AG04449 (cell line): ENCODE measurements around the gene B4GALT6.

Source experiments
- CTCF ChIA-PET: fragments of 350-600 bp; formaldehyde crosslinking; extraction: SDS; loops from one replicate; lab custom pipeline; 2021; ENCODE audit warnings: antibody characterized with exemption; lab: Yijun Ruan, JAX
- POLR2A ChIA-PET: fragments of 400-600, 350-600 bp; formaldehyde crosslinking; extraction: SDS; loops from one replicate; lab custom pipeline; 2020; ENCODE audit warnings: antibody characterized with exemption, inconsistent platforms; lab: Yijun Ruan, JAX
- DNase-seq: peaks from one replicate; pipeline ENCODE4 v3.0.0-alpha.2; 2010; ENCODE audit warnings: low read depth, low spot score
- H3K4me3 ChIP-seq: 2 replicates; pipeline ENCODE4 v1.5.1; 2011; ENCODE audit warnings: low read depth, mild to moderate bottlenecking, control low read depth, low read length
- TF ChIP-seq, protein P1 (sequence below): IDR thresholded peaks from one replicate; pipeline ENCODE4 v1.5.1; 2011; ENCODE audit warnings: mild to moderate bottlenecking, moderate library complexity, low read length, control low read depth, inconsistent platforms; ENCODE audit not compliant: insufficient read depth; ENCODE audit errors: missing control alignments

The B4GALT6 gene

DNA sequence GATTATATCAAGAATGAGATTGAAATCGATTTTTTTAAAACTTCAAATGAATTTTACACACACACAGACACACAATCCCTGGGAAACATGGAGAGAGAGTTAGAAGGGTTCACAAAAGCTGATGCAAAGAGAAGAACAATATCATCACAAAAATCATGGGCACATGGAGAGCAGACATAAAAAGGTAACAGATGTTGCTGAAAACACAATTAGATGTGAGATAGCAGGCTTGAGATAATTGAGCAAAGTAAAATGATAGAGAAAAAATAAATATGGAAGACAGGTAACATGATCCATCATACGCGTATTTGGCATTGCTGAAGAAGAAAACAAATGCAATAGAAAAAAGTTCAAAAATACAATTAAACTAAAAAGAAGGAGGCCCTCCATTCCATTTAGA, 11.6 kb upstream of the B4GALT6 start:
- DNase-seq: no peak
- no peak overlapping the region for H3K4me3 ChIP-seq
- CTCF ChIA-PET: no interaction called here
- TF ChIP-seq, protein P1, sequence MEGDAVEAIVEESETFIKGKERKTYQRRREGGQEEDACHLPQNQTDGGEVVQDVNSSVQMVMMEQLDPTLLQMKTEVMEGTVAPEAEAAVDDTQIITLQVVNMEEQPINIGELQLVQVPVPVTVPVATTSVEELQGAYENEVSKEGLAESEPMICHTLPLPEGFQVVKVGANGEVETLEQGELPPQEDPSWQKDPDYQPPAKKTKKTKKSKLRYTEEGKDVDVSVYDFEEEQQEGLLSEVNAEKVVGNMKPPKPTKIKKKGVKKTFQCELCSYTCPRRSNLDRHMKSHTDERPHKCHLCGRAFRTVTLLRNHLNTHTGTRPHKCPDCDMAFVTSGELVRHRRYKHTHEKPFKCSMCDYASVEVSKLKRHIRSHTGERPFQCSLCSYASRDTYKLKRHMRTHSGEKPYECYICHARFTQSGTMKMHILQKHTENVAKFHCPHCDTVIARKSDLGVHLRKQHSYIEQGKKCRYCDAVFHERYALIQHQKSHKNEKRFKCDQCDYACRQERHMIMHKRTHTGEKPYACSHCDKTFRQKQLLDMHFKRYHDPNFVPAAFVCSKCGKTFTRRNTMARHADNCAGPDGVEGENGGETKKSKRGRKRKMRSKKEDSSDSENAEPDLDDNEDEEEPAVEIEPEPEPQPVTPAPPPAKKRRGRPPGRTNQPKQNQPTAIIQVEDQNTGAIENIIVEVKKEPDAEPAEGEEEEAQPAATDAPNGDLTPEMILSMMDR: no peak
- POLR2A ChIA-PET: no interaction called here

- no peak overlapping the region for H3K4me3 ChIP-seq
- TF ChIP-seq, protein P1: no peak
- ChIA-PET CTCF (no interaction called here), POLR2A (no interaction called here)
- DNase-seq: no peak
Measured at GRCh38 chr18:31694297-31694696, 9.9 kb upstream of the B4GALT6 start.

- ChIA-PET CTCF (no interaction called here), POLR2A (no interaction called here)
- no peak for DNase-seq
- no peak overlapping the region for H3K4me3 ChIP-seq
- TF ChIP-seq, protein P1: no peak
Measured at GRCh38 chr18:31688606-31689005, 4.2 kb upstream of the B4GALT6 start.

GRCh38 chr18:31686986-31687928, 2.9 kb upstream of the B4GALT6 start:
- POLR2A ChIA-PET: no interaction called here

DNA sequence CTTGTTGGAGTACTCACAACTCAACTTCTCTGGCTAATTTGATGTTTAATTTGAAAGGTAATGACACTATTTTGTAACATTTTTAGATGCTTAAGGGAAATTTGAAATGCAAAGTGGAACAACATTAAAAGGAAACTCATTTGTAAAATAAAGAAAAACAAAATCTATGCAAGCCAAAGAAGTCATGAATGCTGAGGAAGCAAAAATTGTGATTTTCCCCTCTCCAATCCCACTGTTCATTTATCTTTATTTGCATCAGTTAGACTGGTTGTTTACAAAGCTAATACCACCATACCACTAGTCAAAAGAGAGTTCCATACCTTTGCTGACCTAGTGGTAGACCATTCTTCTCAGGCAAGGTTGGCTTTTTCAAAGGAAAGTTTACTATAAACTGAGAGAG, 2.2 kb upstream of the B4GALT6 start:
- H3K4me3 ChIP-seq: no peak overlapping the region
- CTCF ChIA-PET: no interaction called here
- POLR2A ChIA-PET: no interaction called here
- TF ChIP-seq, protein P1: no peak
- DNase-seq: no peak

More at GRCh38 chr18:31686986-31687928, 2.9 kb upstream of the B4GALT6 start:
- no peak for DNase-seq
- CTCF ChIA-PET: no interaction called here
- no peak overlapping the region for H3K4me3 ChIP-seq
- TF ChIP-seq, protein P1: no peak
